Measurements from ENCODE around the gene RAP1B. TPM values are rescaled to one million over a fixed set of nuclear protein-coding genes. Genes with fewer than 3 reads are reported as not detected.
"Not testable (repeated sequence)": the region's sequence is repeated elsewhere in the genome, so short reads cannot be mapped to it uniquely, and the experiment has no call there.

RAP1B gene
- total RNA-seq, 1 donor from 2014 or later: 198 TPM

DNA sequence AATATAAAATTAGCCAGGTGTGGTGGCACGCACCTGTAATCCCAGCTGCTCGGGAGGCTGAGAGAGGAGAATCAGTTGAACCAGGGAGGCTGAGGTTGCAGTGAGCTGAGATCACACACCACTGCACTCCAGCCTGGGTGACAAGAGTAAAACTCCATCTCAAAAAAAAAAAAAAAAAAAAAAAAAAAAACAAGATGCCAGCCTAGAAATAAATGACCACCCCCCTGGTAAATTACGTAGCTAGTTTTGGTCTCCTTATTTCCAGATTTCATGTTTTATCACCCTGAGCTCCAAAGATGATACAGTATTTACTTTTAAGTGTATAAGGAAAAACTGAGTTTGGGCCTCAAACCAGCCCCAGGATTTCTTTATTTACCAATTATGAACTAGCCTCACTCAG lies 26.7 kb downstream of the RAP1B start:
- not testable (repeated sequence) for DNase-seq

DNA sequence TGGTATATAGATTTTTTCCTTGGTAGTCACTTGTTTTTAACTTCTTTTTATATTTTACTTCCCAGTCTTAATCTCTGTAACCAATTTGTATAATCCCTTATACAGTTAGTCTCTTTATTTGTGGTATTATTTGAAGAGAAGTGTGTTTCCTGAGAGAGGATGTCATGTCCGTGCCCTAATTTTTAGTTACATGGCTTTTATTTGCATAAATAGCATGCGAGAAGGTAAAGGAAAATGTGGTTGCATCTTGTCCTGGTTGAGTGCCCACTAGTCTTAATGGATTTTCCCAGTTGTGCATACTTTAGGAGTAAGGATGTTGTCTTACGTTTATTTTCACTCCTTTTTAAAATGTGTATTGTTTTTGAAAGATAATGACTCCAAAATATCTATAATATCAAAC lies 27.5 kb downstream of the RAP1B start:
- no peak for DNase-seq

DNA sequence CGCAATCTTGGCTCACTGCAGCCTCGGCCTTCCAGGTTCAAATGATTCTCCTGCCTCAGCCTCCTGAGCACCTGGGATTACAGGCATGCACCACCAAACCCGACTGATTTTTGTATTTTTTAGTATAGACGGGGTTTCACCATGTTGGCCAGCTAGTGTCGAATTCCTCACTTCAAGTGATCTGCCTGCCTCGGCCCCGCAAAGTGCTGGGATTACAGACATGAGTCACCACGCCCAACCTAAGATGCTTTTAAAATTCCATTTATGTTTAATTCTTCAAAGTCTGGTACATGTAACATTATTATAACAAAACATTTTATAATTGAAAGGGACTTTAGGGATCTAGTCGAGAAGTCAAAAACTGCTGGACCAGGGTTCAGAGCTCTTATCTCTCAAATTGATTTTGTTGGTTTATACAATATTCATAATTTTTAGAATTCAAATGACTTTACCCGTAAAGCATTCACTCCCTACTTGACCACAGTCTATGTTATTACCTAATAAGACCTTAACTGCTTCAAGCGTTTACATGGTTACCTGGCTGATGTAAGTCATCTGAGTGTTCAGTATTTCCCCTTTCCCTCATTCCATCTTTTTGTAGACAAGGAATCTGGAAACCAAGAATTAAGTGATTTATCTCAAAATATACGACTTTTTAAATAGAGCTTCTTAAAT lies 28.2 kb downstream of the RAP1B start:
- no peak for DNase-seq

DNA sequence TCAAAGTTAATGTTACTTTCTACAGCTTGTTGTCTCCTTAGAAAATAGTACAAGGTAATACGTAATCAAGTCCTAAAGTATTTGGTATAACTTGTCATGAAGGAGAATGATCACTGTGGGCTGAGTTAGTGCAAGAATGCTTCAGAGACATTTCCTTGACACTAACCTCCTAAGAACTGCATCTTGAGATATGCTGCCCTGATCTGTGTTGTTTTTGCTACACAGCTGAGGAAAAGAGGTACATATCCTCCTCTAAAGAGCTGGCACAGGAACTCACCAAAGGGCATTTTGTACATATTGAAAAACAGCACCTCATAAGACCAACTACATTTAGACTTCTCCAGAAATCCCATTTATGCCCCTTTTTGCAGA lies 28.7 kb downstream of the RAP1B start:
- DNase-seq: no peak

DNA sequence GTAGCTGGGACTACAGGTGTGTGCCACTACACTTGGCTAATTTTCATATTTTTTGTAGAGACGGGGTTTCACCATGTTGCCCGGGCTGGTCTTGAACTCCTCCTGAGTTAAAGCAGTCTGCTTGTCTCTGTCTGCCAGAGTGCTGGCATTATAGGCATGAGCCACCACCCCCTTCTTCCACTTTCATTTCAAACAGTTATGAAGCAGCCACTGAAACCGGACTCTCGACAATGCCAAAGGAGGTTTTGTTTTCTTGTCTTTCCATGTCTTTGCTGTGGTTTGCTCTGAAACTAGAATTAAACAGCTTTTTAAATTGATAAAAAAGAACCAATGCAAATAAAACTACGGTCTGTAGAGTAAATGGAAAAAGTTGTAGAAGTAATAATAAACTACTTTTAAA lies 30.4 kb downstream of the RAP1B start:
- DNase-seq: no peak

DNA sequence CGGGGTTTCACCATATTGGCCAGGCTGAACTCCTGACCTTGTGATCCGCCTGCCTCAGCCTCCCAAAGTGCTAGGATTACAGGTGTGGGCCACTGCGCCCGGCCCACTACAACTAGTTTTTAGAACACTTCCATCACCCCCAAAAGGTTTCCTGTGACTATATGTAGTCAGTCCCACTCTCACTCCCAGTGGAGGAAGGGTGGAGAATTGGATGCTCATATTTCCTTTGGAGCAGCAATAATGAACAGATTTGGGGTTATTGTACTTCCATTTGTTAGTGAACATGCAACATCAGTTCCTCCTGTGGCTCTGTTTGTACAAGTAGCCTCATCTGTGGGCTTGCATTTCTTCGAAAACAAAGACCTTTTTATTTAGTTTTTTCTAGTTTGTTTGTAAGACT lies 35.8 kb downstream of the RAP1B start:
- no peak for DNase-seq

DNA sequence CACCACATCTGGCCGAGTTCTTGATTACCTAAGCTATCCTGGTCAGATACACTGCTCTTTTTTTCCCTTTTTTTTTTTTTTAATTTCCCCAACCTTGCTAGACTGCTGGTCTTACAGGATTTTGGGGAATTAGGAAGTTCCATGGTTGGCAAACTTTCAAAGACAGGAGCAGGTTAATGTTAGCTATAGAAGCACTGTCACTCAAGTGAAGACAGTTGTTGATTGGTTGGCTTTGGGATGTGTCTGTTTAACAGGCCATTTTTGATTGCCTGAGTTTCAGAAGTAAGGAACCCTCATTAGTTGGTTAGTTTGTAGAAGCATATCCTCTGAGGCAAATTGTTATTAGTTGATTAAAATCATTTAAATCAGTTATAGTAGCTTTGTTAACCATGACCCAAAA lies 36.8 kb downstream of the RAP1B start:
- no peak for DNase-seq

DNA sequence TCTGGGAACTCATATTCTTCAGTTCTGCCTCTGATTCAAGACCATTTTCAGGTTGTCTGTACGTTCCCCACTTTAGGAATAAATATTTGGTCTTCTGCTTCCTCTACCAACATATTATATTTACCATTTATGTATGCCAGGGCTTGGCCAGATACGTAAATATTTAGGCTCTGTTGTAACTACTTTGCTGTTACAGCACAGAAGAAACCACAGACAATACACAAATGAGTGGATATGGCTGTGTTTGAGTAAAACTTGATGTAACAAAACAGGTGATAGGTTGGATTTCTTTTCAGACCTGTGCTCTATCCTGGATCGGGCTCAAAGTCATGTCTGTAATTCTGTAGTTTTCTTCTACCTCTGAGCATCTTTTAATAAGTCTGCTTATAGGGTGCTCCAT lies 37.5 kb downstream of the RAP1B start:
- no peak for DNase-seq

DNA sequence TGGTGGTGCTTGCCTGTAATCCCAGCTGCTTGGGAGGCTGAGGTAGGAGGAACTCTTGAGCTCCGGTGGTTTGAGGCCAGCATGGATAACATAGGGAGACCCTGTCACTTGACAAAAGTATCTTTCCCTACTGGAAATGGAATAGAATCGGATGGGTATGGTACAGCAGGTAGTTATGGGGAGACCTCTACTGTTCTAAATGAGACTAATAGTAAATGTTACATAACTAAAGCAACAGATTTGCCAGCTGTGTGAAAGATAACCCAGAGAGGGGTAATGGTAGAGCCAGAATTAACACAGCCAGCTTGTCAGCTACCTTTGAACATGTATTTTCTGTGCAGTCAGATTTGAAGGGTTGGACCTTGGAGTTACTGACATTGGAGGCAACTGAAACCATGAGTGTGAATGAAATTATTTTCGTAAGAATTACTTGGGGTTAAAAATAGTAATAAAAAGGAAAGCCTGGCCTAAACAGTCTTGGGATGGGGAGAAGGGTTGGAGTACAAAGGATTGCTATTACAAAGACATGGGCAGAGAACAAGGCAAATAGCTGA lies 54.4 kb downstream of the RAP1B start:
- no peak for DNase-seq

DNA sequence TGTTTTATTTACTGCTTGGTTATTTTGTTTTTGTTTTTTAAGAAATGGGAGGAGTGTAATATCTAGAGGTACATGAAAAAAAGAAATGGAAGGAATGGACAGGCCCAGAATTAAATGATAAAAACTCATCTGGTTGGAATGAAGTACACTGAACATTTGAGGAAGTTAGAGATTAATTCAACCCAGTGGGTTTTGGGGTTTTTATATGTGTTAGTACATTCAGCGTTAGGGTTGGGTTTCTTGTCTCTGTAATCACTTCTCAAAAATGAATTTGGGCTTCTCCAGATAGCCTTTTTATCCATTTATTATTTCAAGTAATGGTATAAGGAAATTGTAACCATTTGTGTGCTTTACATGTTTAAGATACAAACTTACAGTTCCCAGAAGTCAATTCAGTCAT lies 56.6 kb downstream of the RAP1B start:
- DNase-seq: no peak

DNA sequence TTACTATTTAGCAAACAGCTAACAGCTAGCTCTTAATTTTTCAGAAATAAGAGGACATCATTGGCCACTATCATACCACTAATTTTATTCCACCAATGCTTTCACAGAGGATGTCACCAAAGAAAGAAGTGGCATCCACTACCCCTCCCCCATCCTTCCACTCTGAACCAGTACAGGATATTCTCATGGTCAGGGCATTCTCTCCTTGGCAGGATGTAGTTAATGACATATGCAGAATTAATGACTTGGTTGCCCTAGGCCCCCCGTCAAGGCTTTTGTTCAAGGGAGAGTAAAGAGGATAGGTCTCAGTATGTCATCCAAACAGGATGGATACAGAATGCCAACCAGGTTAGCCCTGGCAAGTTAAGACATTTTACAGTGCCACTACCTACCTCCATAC lies 57.2 kb downstream of the RAP1B start:
- DNase-seq: peak; percentile 35

DNA sequence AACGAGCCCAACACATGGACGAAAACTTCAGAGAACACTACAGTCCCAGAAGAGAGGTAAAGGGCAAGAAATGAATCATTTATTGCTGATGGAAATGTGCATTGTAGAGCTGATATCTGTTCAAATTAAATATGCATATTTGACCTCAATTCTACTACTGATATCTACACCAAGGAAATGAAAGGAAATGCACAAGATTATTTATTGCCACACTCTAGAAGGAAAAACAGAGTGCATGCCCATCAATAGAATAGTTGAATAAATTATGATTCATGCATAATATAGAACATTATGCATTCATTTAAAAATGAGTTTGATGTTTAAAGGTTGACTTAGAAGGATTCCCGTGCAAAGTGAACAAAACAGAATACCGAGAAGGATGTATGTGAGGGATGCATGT lies 60.5 kb downstream of the RAP1B start:
- DNase-seq: no peak

DNA sequence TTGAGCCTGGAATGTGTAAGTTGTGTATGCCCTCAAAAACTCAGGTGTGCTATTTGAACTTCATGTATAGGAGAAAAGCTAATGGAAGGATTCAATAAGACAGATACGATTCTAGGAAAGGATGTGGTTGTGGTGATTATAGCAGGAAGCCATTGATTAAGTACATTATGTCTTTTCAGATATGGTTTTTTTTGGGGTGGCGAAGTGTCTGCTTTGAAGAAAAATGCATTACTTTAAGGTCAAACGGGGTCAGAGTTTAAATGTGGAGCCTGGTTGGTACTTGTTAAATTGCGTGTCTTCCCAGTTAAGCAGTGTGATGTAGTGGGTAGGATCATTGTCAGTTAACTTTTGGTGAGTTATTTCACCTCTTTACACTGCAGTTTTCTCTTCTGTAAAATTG lies 63.1 kb downstream of the RAP1B start:
- no peak for DNase-seq

DNA sequence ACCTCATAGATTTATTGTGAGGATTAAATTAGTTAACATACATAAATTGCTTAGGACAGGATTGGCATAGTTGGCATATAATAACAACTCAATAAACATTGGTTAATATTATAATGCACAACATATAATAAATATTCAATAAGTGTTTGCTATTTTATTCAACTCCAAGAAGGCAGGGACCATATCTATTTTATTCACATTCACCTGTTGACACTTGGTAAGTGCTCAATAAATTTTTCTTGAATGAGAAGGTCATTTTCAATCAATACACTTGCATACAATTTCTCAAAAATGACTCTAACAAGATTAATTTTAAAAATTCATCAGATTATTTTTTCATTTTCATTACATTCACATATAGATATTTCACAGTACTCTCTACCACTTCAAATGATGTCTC lies 63.7 kb downstream of the RAP1B start:
- DNase-seq: no peak

DNA sequence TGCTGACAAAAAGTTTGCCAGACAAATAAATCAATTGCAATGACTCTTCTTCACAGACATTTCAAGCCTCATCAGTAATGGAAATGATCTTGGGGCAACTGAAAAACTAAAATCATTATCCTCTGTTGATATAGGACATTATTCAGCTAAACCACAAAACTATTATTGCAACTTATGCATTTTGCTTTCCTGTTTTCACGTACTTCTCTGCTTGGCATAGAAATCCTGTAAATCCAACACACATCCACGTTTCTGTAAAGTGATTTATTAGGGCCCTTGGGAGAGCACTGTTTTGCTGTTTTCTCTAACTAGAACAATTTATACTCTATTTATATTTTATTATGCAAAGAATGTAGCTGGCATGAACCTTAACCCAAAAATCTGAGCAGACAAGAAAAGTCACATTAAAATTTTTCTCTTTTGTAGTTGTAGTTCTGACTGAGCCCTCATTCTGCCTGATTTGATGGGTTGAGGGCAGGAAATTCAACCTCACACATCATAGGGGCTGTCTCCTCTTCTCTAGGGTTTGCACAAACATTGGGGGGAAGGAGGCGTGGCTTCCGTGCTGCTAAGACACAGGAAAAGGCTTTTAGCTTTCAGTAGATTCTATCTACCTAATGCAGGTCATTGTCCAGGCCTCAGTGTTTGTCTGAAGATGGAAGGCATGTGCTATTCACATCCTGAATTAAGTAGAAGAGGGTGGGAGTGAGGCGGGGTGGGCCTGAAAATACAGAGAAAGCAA lies 64.6 kb downstream of the RAP1B start:
- DNase-seq: peak; percentile 38

DNA sequence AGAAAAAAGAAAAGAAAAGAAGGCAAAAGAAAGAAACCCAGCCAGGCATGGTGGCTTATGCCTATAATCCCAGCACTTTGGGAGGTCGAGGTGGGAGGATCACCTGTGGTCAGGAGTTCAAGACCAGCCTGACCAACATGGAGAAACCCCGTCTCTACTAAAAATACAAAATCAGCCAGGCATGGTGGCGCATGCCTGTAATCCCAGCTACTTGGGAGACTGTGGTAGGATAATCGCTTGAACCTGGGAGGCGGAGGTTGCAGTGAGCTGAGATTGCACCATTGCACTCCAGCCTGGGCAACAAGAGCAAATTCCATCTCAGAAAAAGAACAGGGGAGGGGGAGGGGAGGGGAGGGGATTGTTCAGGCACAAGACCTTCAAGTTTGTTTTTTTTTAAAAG lies 66.2 kb downstream of the RAP1B start:
- DNase-seq: not testable (repeated sequence)

DNA sequence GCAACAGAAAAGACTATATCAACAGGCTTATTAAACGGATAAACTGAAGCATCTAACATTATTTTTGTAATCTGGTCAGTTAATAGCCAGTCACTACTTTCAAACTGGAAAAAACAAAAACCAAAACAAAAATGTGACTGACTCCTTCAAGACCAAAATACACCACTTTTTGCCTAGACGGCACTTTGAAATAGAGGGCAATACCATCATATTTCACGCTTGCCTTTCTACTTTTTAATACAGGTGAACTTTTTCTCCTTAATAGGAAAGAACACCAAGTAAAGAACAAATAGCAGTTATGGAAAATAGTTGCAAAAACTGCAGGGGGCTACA lies 75.5 kb downstream of the RAP1B start:
- no peak for DNase-seq

DNA sequence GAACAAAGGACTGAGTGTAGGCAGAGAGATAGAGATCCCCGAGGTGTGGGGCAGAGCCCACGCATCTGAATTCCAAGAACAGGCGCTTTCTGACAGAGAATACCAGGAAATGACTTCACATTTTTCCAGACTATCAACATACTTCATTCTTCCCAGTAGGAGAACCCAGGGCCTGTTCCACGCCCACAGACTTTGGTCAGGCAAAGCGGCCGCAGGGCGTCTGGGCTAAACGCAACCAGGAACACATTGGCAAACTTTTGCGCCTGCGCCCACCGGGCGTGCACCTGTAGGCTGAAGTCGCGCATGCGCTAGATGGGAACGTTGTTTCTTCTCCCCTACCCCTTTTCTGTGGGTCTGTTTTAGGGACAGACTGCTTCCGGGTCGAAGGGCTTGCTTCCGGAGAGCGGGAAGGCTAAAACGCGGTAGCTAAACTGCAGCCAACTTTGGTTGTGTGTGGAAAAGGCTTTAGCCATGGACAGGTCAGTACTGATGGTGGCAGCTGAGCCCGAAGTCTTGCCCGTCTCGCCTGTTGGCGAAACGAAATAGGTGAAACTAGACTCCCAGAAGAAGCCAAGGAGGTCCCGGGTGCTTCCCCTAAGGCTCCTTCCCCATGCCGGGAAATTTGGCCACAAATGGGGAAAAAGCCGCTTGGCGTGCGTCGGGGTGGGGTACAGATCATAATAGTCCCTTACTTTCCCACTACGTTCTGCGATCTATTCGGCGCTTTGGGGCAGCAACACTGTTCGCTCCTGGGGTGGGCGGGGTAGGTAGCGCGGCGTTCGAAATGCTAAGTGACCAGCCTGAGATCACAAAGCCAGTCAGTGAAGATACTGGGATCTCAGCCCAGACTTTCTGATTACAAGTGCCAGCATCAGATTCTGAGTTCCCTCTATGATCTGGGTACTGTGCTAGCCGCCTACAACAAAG lies 76.2 kb downstream of the RAP1B start, which contains the start of gene NUP107:
TSS of gene NUP107 (plus strand) at position 384 of the 927 bp plus-strand sequence. CDS start at position 472, 88 bp downstream.
- peak; percentile 100 for DNase-seq

DNA sequence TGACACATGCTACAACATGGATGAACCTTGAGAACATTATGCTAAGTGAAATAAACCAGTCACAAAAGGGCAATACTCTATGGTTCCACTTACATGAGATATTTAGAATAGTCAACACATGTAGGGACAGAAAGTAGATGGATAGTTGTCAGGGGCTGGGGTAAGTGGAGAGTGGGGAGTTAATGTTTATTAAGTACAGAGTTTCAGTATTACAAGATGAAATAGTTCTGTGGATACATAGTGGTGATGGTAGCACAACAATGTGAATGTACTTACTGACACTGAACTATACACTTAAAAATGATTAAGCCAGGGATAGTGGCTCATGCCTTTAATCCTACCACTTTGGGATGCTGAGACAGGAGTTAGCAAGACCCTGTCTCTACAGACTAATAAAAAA lies 84.8 kb downstream of the RAP1B start:
- DNase-seq: no peak

DNA sequence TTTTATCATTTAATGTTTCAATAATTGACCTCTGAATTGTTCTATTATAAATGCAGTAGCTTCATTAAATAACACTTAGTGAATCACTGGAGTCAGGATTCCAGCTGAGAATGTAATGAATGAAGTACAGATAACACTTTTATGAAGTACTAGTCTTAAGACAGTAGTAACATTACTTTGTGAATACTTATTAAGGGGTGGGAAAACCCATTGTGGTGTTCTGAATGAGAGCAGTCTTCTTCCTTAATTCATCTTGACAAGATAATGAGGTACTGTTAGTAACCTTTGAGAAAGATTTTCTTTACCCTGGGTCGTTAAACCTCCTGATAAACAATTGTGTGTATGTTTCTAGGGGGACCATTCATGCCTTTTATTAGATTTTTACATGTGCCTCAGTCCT lies 88.8 kb downstream of the RAP1B start:
- no peak for DNase-seq

All from dermis blood vessel endothelial cell (primary cell).